OCI-M2 (cell line): ENCODE results near the gene MTF1.
"Not testable (repeated sequence)": the region's sequence is repeated elsewhere in the genome, so short reads cannot be mapped to it uniquely, and the experiment has no call there.

Source experiments
- DNase-seq: peaks from one replicate; lab custom pipeline; 2025; ENCODE audit not compliant: unreplicated experiment; lab: John Stamatoyannopoulos, UW

The MTF1 gene

GRCh38 chr1:37859507-37860345 is at the start of gene MTF1:
TSS of gene MTF1 (minus strand) at chr1:37859592. CDS start at chr1:37857658, 1,934 bp downstream.
- DNase-seq = peak; percentile 76

DNA sequence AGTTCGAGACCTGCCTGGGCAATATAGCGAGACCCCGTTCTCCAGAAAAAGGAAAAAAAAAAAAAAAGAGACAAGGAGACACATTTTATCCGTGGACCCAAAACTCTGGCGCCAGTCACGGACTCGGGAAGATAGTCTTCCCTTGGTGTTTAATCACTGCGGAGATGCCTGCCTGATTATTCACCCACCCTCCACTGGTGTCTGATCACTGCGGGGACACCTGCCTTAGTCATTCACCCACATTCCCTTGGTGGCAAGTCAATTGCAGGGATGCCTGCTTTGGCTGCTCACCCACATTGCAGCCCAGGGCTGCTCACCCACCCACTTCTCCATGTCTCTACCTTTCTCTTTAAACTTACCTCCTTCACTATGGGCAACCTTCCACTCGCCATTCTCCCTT is 49.1 kb upstream of the MTF1 start:
- not testable (repeated sequence) for DNase-seq

- DNase-seq = not testable (repeated sequence)
Observed at GRCh38 chr1:37907416-37908125, 48.2 kb upstream of the MTF1 start.

GRCh38 chr1:37906591-37906990 is 47.2 kb upstream of the MTF1 start:
- not testable (repeated sequence) for DNase-seq

- no peak for DNase-seq
Observed at GRCh38 chr1:37905727-37906126, 46.3 kb upstream of the MTF1 start.

DNA sequence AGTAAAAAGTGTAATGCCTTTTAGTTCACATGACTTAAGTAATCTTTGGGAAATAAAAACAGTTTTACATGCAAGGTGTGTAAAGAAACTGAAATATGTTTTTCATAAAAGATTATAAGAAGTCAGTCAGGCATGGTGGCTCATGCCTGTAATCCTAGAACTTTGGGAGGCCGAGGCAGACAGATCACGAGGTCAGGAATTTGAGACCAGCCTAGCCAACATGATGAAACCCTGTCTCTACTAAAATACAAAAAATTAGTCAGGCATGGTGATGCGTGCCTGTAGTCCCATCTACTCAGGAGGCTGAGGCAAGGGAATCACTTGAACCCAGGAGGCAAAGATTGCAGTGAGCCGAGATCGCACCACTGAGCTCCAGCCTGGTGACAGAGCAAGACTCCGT is 44.5 kb upstream of the MTF1 start:
- DNase-seq = not testable (repeated sequence)

GRCh38 chr1:37902983-37903382 is 43.6 kb upstream of the MTF1 start:
- DNase-seq = no peak

- no peak for DNase-seq
Observed at GRCh38 chr1:37901893-37902225, 42.5 kb upstream of the MTF1 start.

GRCh38 chr1:37901191-37901892 is 42.0 kb upstream of the MTF1 start:
- DNase-seq = no peak

DNA sequence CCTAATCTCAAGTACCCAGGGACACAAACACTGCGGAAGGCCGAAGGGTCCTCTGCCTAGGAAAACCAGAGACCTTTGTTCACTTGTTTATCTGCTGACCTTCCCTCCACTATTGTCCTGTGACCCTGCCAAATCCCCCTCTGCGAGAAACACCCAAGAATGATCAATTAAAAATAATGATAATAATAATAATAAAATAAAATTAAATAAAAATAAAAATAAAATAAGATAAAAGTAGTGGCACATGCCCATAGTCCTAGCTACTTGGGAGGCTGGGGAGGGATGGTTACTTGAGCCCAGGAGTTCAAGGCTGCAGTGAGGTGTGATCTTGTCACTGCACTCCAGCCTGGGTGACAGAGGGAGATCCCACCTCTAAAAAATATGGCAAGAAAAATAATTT is 38.2 kb upstream of the MTF1 start:
- DNase-seq = not testable (repeated sequence)

DNA sequence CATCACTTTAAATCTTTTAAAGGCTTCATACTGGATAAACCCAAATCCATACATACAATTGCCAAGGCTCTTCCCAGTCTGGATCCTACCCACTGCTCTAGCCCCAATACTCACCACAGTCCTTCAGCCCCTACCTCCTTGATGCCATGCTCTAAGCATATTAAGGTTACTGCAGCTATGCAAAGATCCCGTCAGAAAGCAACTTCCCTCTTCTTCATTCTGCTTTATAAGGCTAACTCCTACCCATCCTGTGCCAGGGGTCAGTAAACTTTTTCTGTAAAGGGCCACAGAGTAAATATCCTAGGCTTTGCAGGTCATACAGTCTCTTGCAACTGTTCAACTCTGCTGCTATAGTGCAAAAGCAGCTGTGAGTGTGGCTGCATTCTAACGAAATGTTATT is 34.3 kb upstream of the MTF1 start:
- DNase-seq = no peak

- DNase-seq = no peak
Observed at GRCh38 chr1:37892151-37893047, 33.0 kb upstream of the MTF1 start.

GRCh38 chr1:37890378-37891014 is 31.1 kb upstream of the MTF1 start:
- no peak for DNase-seq

- DNase-seq = no peak
Observed at GRCh38 chr1:37888022-37888700, 28.8 kb upstream of the MTF1 start.

DNA sequence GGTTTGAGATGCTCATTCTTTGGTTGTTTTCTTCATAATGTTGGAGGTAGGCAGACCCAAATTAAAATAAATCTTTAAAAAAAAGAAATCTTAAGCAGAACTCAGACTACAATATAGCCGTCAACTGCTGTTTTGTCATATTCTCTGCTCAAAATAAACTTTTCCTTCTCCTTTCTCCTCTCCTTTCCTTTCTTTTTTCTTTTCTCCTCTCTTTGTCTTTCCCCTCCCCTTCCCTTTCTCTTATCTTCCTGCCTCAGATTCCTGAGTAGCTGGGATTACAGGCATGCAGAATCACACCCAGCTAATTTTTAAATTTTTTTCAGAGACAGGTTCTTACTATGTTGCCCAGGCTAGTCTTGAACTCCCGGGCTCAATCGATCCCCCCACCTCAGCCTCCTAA is 24.8 kb upstream of the MTF1 start:
- DNase-seq = peak; percentile 38

DNA sequence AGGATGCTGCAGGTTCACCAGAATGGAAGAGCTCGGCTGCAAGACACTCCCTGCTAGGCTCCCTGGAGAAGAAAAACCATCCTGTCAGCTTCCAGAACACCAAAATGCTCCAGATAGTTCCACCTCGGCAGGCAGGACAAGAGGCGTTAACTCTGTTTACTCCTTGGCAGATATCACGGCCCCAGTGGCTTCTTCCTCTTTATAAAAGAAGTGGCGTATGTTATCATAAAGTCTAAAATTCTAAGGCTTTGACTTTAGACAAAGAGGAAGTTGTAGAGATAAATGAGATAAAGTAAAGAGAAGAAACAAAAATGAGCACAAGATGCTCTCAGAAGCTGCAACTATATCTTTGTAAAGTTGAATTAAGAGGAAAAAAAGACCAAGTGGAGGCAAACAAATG is 24.3 kb upstream of the MTF1 start:
- DNase-seq = no peak

GRCh38 chr1:37879865-37880264 is 20.5 kb upstream of the MTF1 start:
- DNase-seq = no peak

DNA sequence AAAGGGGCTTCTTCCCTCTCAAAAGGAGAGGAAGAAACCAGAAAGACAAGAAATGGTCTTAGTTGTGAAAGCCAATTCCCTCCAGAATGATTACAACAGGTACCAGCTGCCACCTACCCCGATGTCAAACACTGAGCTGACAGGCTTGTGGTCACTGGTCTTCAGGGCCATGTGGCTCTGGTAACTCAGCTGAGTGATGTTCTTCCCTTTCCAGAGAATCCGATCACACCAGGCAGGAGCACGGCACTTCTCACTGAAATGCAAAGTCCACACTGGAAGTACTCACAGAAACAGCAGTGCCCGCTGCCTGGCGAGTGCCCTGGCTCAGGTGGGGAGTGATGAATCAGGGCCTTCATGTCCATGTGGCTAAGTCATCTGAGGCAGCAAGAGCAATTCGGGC is 18.7 kb upstream of the MTF1 start:
- no peak for DNase-seq

GRCh38 chr1:37875833-37876232 is 16.4 kb upstream of the MTF1 start:
- no peak for DNase-seq

DNA sequence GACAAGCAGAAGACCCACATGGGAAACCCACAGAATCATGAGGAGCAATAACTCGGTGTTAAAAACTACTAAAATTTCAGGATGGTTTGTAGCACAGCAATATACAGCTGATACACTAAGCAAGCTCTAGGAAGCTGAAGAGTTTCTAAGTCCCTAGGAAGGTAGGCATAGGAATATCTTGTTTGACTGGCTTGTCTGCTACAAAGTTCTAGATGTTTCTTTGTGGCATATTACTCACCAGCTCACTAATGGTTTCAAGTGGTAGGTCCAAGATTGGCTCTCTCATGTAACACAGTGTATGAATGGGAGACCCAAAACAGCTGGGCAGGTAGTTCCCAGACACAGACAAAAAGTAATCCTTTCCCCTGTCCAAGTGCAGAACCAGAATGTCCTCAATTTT is 13.3 kb upstream of the MTF1 start:
- no peak for DNase-seq
